Endothelial cell of umbilical vein (primary cell): ENCODE results near the gene PSAT1. TPM values are rescaled to one million over a fixed set of nuclear protein-coding genes. Genes with fewer than 3 reads are reported as not detected.

ENCODE experiments used
- BruUV-seq: library from RNA; stranded (reverse); fragments of 400-500 nt; replicated peaks from 2 replicates; lab custom pipeline; 2021; lab: Mats Ljungman, UMichigan
- CTCF ChIA-PET: fragments of 300-600, 350-600 bp; sonication (Branson Sonifier 250); formaldehyde crosslinking; loops from one replicate; lab custom pipeline; 2021; ENCODE audit warnings: antibody characterized with exemption, inconsistent platforms; lab: Charles Lee
- POLR2A ChIA-PET: fragments of 300-600, 350-600 bp; sonication (Branson Sonifier 250); formaldehyde crosslinking; loops from one replicate; lab custom pipeline; 2021; ENCODE audit warnings: antibody characterized with exemption, inconsistent platforms; lab: Charles Lee
- DNase-seq: peaks from one replicate; pipeline ENCODE4 v3.0.0-alpha.2; 2011; ENCODE audit warnings: low read depth, low spot score
- FAIRE-seq: peaks from 2 replicates; lab custom pipeline; 2011; peaks lifted over from hg19 to GRCh38; lab: Jason Lieb, UNC
- H2AFZ ChIP-seq: 2 replicates; pipeline ENCODE4 v1.6.0; 2012; ENCODE audit warnings: low read depth, low read length, control low read depth, inconsistent platforms
- H3K27ac ChIP-seq: 2 replicates; pipeline ENCODE4 v1.5.1; 2011; ENCODE audit warnings: low read depth, mild to moderate bottlenecking, control low read depth, low read length, moderate library complexity; ENCODE audit not compliant: insufficient read depth
- H3K27me3 ChIP-seq, 2 experiments: 2 replicates each; pipeline versions ENCODE4 v1.6.0 to v1.6.1; 2011; ENCODE audit warnings: low read length in 2 of 2, mixed read lengths in 1 of 2; ENCODE audit not compliant: control insufficient read depth in 2 of 2, insufficient read depth in 2 of 2
- H3K36me3 ChIP-seq, 2 experiments: 2 replicates in 1 of 2; 3 replicates in 1 of 2; pipeline ENCODE4 v1.5.1; 2011; ENCODE audit warnings: low read length in 2 of 2, mild to moderate bottlenecking in 1 of 2, moderate library complexity in 1 of 2; ENCODE audit not compliant: control insufficient read depth in 2 of 2, insufficient read depth in 2 of 2; ENCODE audit errors: extremely low read depth in 1 of 2
- H3K4me1 ChIP-seq: 3 replicates; pipeline ENCODE4 v1.5.1; 2011; ENCODE audit warnings: mild to moderate bottlenecking, low read length; ENCODE audit not compliant: control insufficient read depth, insufficient read depth; ENCODE audit errors: extremely low read depth
- H3K4me2 ChIP-seq: 2 replicates; pipeline ENCODE4 v1.6.1; 2011; ENCODE audit warnings: low read length, control low read depth, mixed read lengths; ENCODE audit not compliant: insufficient read depth
- H3K4me3 ChIP-seq, 3 experiments: fragments of 200-600 bp in 1 of 3; sonication (generic), shearing (Covaris generic) in 1 of 3; replicated peaks in 1 of 3; 2 replicates each; pipeline ENCODE4 v1.5.1; 2011 to 2016; ENCODE audit warnings: control low read depth in 3 of 3, low read length in 3 of 3, mild to moderate bottlenecking in 2 of 3, inconsistent platforms in 1 of 3, low read depth in 1 of 3, moderate library complexity in 1 of 3; ENCODE audit not compliant: insufficient read depth in 1 of 3
- H3K79me2 ChIP-seq: 2 replicates; pipeline ENCODE4 v1.6.0; 2012; ENCODE audit warnings: low read length, inconsistent platforms; ENCODE audit not compliant: control insufficient read depth, insufficient read depth
- H3K9ac ChIP-seq: replicated peaks from 2 replicates; pipeline ENCODE3; 2011; ENCODE audit warnings: low read length, control low read depth; ENCODE audit not compliant: insufficient read depth; ENCODE audit errors: extremely low read depth
- H3K9me1 ChIP-seq: replicated peaks from 3 replicates; pipeline ENCODE4 v1.6.0; 2011; ENCODE audit warnings: mild to moderate bottlenecking, low read length; ENCODE audit not compliant: control insufficient read depth, insufficient read depth; ENCODE audit errors: extremely low read depth
- H3K9me3 ChIP-seq: replicated peaks from 2 replicates; pipeline ENCODE4 v1.5.1; 2012; ENCODE audit warnings: low read length, inconsistent platforms; ENCODE audit not compliant: control insufficient read depth, insufficient read depth
- H4K20me1 ChIP-seq: replicated peaks from 2 replicates; pipeline ENCODE3; 2011; ENCODE audit warnings: mild to moderate bottlenecking, low read length; ENCODE audit not compliant: control insufficient read depth, insufficient read depth; ENCODE audit errors: extremely low read depth
- CTCF ChIP-seq, 2 donors: IDR thresholded peaks; 1 replicate in 1 of 2; 2 replicates in 1 of 2; pipeline ENCODE4 v1.5.1; 2011; ENCODE audit warnings: low read length in 2 of 2, mild to moderate bottlenecking in 2 of 2, moderate library complexity in 2 of 2, control low read depth in 1 of 2, inconsistent platforms in 1 of 2, low read depth in 1 of 2; ENCODE audit not compliant: insufficient read depth in 1 of 2; ENCODE audit errors: extremely low read depth in 1 of 2
- EZH2 ChIP-seq: IDR thresholded peaks from 2 replicates; pipeline ENCODE4 v1.6.1; 2012; ENCODE audit warnings: borderline replicate concordance, low read depth, mild to moderate bottlenecking, moderate library complexity, low read length, inconsistent platforms; ENCODE audit not compliant: severe bottlenecking
- MAX ChIP-seq: IDR thresholded peaks from 2 replicates; pipeline ENCODE4 v1.6.1; 2011; ENCODE audit not compliant: insufficient read depth, insufficient read length
- MYC ChIP-seq: IDR thresholded peaks from one replicate; pipeline ENCODE4 v1.6.1; 2011; ENCODE audit warnings: mild to moderate bottlenecking, low read depth, low read length
- dilution Hi-C: fragments of 300-500 bp; cut with MboI; formaldehyde crosslinking; loops from one replicate; pipeline ENCODE4 v1.15.0; 2019; ENCODE audit warnings: low sequenced_read_pairs; ENCODE audit not compliant: extremely low pct_ligation_motif_present
- intact Hi-C: fragments of 100-400 bp; cut with micrococcal nuclease; formaldehyde crosslinking; loops from one replicate; pipeline ENCODE4 v1.10.0; 2022
- polyA plus RNA-seq, 4 experiments: library from polyadenylated mRNA; depleted of rRNA in 3 of 4; stranded (reverse) in 3 of 4; unstranded in 1 of 4; fragments of >200 nt; gene quantifications; 2 replicates each; pipeline versions ENCODE4 v1.2.1 to v1.2.3, GENCODE V29; 2011 to 2012; ENCODE audit warnings: missing spikeins in 1 of 4
- total RNA-seq: library from RNA; stranded (reverse); gene quantifications from 2 replicates; pipeline ENCODE4 v1.2.3, GENCODE V29; 2021

The PSAT1 gene
- total and polyA plus RNA-seq, 2 donors (not counting 3 experiments of a cell fraction or from before 2014, with no cell fraction given), result 19.1 to 47.3 TPM

- Histone ChIP-seq H3K27ac (no peak overlapping the region), H3K9ac (no peak overlapping the region), H2AFZ (no peak overlapping the region), H3K4me1 (no peaks in the 10 kb centered on the region), H3K36me3 (no peaks in the 10 kb centered on the region), H3K9me1 (no peaks in the 10 kb centered on the region), H3K4me3 (no peak overlapping the region), H4K20me1 (no peaks in the 10 kb centered on the region), H3K9me3 (no peaks in the 10 kb centered on the region), H3K27me3 (no peaks in the 10 kb centered on the region), H3K79me2 (no peaks in the 10 kb centered on the region), H3K4me2 (no peak overlapping the region)
- DNase-seq, result no peak
- intact Hi-C loops, result no loop called here
- no TSS peak for BruUV-seq
- no peak for FAIRE-seq
- ChIA-PET POLR2A (no interaction called here), CTCF (interaction anchor here (0.8 to 2.0 kb wide), 3 partner anchors 13 to 18 kb away, joined by 3 to 7 read pairs (median 4); partner anchors contain the start of gene PSAT1)
- TF ChIP-seq CTCF (IDR thresholded peaks at IDR 0.05; ENCODE audit: extremely low read depth in 1 of 2, insufficient read depth in 1 of 2, low read depth in 1 of 2, low read length in 2 of 2) (no peak), MYC (no peak), MAX (no peak), EZH2 (no peak)
- dilution Hi-C loops, result no loop called here
Observed at GRCh38 chr9:78278801-78279200, 18.1 kb upstream of the PSAT1 start.
